SK-N-SH treated with all-trans-retinoic acid at 6 μM for 48 hours (cell line): ENCODE data around the gene RHOA.
"Not testable (repeated sequence)": the region's sequence is repeated elsewhere in the genome, so short reads cannot be mapped to it uniquely, and the experiment has no call there.

Experiments used
- CSDC2 ChIP-seq: fragments of 250-450 bp; sonication (Bioruptor Pico); IDR thresholded peaks from 2 replicates; pipeline ENCODE4 v1.5.0; 2020; ENCODE audit warnings: mild to moderate bottlenecking, moderate library complexity
- ESRRG ChIP-seq: fragments of 250-450 bp; sonication (Bioruptor Pico); IDR thresholded peaks from 2 replicates; pipeline ENCODE4 v1.6.1; 2021; ENCODE audit warnings: mild to moderate bottlenecking
- OSR1 ChIP-seq: fragments of 250-450 bp; sonication (Bioruptor Pico); IDR thresholded peaks from 2 replicates; pipeline ENCODE4 v1.8.0; 2022; ENCODE audit warnings: moderate library complexity, mild to moderate bottlenecking, inconsistent platforms
- ZNF565 ChIP-seq: fragments of 450-650 bp; formaldehyde crosslinking; conservative IDR thresholded peaks from 2 replicates; pipeline ENCODE4 v1.5.0; 2020; ENCODE audit warnings: low read depth, mild to moderate bottlenecking, moderate library complexity
- ZNF8 ChIP-seq: fragments of 450-650 bp; formaldehyde crosslinking; IDR thresholded peaks from 2 replicates; pipeline ENCODE4 v1.5.0; 2020; ENCODE audit warnings: mild to moderate bottlenecking, moderate library complexity
- TF ChIP-seq, protein P1 (sequence below): fragments of 250-450 bp; sonication (Bioruptor Pico); IDR thresholded peaks from 2 replicates; pipeline ENCODE4 v1.5.0; 2020; ENCODE audit warnings: mild to moderate bottlenecking, moderate library complexity

DNA sequence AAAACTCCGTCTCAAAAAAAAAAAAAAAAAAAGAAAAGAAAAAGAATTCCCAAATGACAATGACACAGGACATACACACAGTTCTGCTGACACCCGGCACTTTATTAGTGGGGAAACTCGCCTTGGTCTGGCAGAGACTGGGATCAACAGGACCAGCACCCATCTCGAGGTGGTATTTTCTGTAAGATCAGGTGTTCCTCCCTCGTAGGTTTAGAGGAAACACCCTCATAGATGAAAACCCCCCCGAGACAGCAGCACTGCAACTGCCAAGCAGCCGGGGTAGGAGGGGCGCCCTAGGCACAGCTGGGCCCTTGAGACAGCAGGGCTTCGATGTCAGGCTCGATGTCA lies 54.7 kb downstream of the RHOA start:
- not testable (repeated sequence) for TF ChIP-seq ZNF565 (CRISPR knock-in tag); OSR1 (CRISPR knock-in tag); ZNF8; CSDC2 (CRISPR knock-in tag); ESRRG
- TF ChIP-seq, protein P1, sequence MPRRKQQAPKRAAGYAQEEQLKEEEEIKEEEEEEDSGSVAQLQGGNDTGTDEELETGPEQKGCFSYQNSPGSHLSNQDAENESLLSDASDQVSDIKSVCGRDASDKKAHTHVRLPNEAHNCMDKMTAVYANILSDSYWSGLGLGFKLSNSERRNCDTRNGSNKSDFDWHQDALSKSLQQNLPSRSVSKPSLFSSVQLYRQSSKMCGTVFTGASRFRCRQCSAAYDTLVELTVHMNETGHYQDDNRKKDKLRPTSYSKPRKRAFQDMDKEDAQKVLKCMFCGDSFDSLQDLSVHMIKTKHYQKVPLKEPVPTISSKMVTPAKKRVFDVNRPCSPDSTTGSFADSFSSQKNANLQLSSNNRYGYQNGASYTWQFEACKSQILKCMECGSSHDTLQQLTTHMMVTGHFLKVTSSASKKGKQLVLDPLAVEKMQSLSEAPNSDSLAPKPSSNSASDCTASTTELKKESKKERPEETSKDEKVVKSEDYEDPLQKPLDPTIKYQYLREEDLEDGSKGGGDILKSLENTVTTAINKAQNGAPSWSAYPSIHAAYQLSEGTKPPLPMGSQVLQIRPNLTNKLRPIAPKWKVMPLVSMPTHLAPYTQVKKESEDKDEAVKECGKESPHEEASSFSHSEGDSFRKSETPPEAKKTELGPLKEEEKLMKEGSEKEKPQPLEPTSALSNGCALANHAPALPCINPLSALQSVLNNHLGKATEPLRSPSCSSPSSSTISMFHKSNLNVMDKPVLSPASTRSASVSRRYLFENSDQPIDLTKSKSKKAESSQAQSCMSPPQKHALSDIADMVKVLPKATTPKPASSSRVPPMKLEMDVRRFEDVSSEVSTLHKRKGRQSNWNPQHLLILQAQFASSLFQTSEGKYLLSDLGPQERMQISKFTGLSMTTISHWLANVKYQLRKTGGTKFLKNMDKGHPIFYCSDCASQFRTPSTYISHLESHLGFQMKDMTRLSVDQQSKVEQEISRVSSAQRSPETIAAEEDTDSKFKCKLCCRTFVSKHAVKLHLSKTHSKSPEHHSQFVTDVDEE = not testable (repeated sequence)
